GM12873 (cell line): ENCODE measurements around the gene SLIT3.

Experiments used
- TF ChIP-seq, protein P1 (sequence below): IDR thresholded peaks from 2 replicates; pipeline ENCODE4 v1.5.1; 2012; ENCODE audit warnings: low read depth, mild to moderate bottlenecking, moderate library complexity, low read length, control low read depth; ENCODE audit not compliant: insufficient read depth; ENCODE audit errors: missing control alignments

Gene SLIT3

DNA sequence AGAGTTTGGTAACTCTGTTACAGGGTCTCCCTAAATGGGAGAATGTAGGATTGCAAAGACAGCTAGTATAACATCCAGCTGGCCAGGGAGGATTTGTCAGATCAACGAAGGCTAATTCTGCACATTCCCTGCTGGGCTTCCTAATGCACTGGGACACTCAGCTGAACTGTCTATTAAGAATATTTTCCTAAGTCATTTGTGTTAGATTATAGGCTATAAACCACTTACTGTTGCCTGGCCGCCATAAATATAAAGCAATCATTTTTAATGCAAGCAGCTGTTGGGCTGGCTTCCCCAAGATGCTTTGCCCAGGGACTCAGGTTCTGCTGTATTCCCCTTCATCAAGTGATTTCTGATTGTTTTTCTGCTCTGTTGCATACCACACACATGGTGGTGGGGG, 35.3 kb upstream of the SLIT3 start:
- TF ChIP-seq, protein P1, sequence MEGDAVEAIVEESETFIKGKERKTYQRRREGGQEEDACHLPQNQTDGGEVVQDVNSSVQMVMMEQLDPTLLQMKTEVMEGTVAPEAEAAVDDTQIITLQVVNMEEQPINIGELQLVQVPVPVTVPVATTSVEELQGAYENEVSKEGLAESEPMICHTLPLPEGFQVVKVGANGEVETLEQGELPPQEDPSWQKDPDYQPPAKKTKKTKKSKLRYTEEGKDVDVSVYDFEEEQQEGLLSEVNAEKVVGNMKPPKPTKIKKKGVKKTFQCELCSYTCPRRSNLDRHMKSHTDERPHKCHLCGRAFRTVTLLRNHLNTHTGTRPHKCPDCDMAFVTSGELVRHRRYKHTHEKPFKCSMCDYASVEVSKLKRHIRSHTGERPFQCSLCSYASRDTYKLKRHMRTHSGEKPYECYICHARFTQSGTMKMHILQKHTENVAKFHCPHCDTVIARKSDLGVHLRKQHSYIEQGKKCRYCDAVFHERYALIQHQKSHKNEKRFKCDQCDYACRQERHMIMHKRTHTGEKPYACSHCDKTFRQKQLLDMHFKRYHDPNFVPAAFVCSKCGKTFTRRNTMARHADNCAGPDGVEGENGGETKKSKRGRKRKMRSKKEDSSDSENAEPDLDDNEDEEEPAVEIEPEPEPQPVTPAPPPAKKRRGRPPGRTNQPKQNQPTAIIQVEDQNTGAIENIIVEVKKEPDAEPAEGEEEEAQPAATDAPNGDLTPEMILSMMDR = no peak

DNA sequence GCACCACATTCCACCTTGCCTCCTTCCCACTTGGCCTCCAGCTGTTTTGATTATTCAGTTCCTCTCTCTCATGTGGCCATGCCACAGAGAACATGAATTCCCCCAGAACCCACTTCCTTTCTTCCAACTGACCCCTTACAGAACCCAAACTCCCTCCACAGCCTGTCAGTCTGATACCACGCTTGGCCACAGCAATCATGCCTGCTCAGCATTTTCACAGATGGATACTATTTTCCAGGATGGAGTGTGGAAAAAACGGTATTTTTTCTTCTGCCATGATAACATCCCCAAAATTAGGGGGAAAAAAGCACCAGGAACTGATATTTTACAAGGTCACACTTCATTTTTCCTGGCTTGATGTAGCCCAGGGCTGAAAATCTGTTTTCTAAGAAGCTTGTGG, 34.9 kb upstream of the SLIT3 start:
- TF ChIP-seq, protein P1 = no peak

GRCh38 chr5:169333518-169333917, 32.6 kb upstream of the SLIT3 start:
- TF ChIP-seq, protein P1 = no peak

DNA sequence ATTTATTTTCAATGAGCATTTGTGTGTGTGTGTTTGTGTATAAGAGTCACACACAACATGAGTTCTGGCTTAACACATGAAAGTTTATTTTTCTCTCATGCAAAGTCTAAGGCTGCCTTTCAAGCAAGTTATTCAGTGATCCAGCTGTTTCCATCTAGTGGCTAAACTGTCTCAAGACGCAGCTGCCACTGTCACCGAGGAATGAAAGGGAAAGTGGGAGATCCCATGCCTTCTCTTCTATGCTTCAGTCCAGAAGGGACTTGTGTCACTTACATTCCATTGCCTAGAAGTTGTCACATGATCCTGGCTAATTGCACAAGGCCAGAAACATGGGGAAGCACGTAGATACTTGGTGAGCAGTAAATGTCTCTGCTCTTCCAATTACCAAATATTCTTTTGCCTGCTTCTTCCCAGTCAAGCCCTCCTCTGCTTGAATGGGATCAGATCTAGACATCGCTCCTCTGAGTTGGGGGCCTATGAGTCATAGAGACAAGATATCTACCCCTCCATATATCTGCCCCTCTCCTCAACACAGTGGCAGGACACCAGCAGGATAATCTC, 30.4 kb upstream of the SLIT3 start:
- TF ChIP-seq, protein P1 = no peak

GRCh38 chr5:169328401-169328800, 27.5 kb upstream of the SLIT3 start:
- TF ChIP-seq, protein P1 = no peak

GRCh38 chr5:169325273-169325672, 24.3 kb upstream of the SLIT3 start:
- TF ChIP-seq, protein P1 = no peak

- TF ChIP-seq, protein P1 = no peak
Measured at GRCh38 chr5:169318556-169318955, 17.6 kb upstream of the SLIT3 start.
